Measurements from ENCODE around the gene CD4. TPM values are rescaled to one million over a fixed set of nuclear protein-coding genes. Genes with fewer than 3 reads are reported as not detected.

Gene CD4
- total RNA-seq, 1 experiment from 2014 or later, result 0.42 TPM

DNA sequence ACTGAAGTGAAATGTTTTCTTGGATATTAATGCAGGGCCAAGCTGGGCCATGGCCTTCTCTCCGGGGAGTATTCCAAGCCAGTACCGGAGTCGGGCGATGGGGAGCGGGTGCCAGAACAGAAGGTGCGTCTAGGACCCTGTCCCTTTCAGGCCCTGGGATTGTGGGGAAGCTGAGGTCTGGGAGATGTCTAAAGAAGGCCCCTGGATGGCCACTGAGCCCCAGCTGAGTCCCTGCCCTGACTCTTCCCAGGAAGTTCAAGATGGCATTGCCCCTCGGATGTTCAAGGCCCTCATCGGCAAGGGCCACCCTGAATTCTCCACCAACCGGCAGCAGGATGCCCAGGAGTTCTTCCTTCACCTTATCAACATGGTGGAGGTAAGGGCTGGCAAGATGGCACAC is 70.8 kb downstream of the CD4 start:
- RAD21 ChIA-PET (ENCODE audit: low non-redundant PET in 1 of 2, low total read pairs in 2 of 2, uncharacterized antibody in 2 of 2, unreplicated experiment in 2 of 2), result no interaction called here
- ATAC-seq (no peak), DNase-seq (ENCODE audit: low read depth, low spot score) (no peak)
- Histone ChIP-seq H3K4me3 (replicated peaks in 1 of 2; ENCODE audit: low read depth in 1 of 2, low read length in 2 of 2) (no peak overlapping the region), H3K4me1 (ENCODE audit: control insufficient read depth in 1 of 2, insufficient read depth in 2 of 2, low read length in 2 of 2) (no peaks in the 10 kb centered on the region), H3K9me2 (ENCODE audit: insufficient read depth) (no peaks in the 10 kb centered on the region), H4K20me1 (ENCODE audit: insufficient read depth) (no peaks in the 10 kb centered on the region), H3K9me3 (ENCODE audit: control insufficient read depth in 1 of 2, insufficient read depth in 1 of 2, low read depth in 1 of 2, low read length in 2 of 2) (no peaks in the 10 kb centered on the region), H3K36me3 (ENCODE audit: control insufficient read depth in 1 of 2, insufficient read depth in 2 of 2, low read length in 2 of 2) (peaks cover 63 to 71% of the 10 kb centered on the region in 2 experiments), H3K4me2 (ENCODE audit: low read length) (no peak overlapping the region), H3K9ac (ENCODE audit: low read length) (no peak overlapping the region), H2AFZ (ENCODE audit: low read depth, low read length, poor library complexity, severe bottlenecking) (no peak overlapping the region), H3K27me3 (ENCODE audit: insufficient read depth, low read length) (no peaks in the 10 kb centered on the region), H3K27ac (ENCODE audit: low read depth, low read length) (no peak overlapping the region), H3K79me2 (ENCODE audit: insufficient read depth, low read length) (peaks cover 5% of the 10 kb centered on the region)
- intact Hi-C loops (cut with micrococcal nuclease), result no loop called here
- TF ChIP-seq EZH2phosphoT487 (IDR thresholded peaks at IDR 0.05; ENCODE audit: borderline replicate concordance) (no peak), CBX3 (IDR thresholded peaks at IDR 0.05; ENCODE audit: low read depth) (no peak)
- TF ChIP-seq, protein P1, sequence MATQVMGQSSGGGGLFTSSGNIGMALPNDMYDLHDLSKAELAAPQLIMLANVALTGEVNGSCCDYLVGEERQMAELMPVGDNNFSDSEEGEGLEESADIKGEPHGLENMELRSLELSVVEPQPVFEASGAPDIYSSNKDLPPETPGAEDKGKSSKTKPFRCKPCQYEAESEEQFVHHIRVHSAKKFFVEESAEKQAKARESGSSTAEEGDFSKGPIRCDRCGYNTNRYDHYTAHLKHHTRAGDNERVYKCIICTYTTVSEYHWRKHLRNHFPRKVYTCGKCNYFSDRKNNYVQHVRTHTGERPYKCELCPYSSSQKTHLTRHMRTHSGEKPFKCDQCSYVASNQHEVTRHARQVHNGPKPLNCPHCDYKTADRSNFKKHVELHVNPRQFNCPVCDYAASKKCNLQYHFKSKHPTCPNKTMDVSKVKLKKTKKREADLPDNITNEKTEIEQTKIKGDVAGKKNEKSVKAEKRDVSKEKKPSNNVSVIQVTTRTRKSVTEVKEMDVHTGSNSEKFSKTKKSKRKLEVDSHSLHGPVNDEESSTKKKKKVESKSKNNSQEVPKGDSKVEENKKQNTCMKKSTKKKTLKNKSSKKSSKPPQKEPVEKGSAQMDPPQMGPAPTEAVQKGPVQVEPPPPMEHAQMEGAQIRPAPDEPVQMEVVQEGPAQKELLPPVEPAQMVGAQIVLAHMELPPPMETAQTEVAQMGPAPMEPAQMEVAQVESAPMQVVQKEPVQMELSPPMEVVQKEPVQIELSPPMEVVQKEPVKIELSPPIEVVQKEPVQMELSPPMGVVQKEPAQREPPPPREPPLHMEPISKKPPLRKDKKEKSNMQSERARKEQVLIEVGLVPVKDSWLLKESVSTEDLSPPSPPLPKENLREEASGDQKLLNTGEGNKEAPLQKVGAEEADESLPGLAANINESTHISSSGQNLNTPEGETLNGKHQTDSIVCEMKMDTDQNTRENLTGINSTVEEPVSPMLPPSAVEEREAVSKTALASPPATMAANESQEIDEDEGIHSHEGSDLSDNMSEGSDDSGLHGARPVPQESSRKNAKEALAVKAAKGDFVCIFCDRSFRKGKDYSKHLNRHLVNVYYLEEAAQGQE (IDR thresholded peaks at IDR 0.05; ENCODE audit: low read depth), result no peak
- POLR2A ChIA-PET, result interaction anchor here (0.5 kb wide), 1 partner anchor 326 kb away, joined by 3 read pairs; the partner anchor contains the start of gene GAPDH
- BruUV-seq (replicated peaks), result no TSS peak
- CTCF ChIA-PET, result no interaction called here

DNA sequence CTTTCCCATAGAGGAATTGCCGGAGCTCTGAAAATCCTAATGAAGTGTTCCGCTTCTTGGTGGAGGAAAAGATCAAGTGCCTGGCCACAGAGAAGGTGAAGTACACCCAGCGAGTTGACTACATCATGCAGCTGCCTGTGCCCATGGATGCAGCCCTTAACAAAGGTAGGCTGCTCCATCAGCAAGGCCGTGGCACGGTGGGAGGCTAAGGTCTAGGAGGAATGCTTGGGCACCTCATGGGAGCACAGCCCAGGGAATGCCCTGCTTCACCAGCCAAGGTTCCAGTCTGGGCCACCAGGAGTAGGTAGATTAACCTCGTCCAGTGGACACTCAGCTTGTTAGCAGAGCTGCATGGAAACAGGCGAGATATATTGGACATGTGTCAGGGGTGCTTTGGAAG is 71.6 kb downstream of the CD4 start:
- BruUV-seq (replicated peaks), result no TSS peak
- no peak overlapping the region for H3K27ac ChIP-seq (ENCODE audit: low read depth, low read length)
- H3K4me2 ChIP-seq (ENCODE audit: low read length), result no peak overlapping the region
- H3K36me3 ChIP-seq (ENCODE audit: control insufficient read depth in 1 of 2, insufficient read depth in 2 of 2, low read length in 2 of 2), result peaks cover 60 to 68% of the 10 kb centered on the region in 2 experiments
- POLR2A ChIA-PET, result interaction anchor here (0.9 kb wide), 1 partner anchor 9 kb away, joined by 4 read pairs; the partner anchor contains the start of gene USP5
- TF ChIP-seq, protein P2, sequence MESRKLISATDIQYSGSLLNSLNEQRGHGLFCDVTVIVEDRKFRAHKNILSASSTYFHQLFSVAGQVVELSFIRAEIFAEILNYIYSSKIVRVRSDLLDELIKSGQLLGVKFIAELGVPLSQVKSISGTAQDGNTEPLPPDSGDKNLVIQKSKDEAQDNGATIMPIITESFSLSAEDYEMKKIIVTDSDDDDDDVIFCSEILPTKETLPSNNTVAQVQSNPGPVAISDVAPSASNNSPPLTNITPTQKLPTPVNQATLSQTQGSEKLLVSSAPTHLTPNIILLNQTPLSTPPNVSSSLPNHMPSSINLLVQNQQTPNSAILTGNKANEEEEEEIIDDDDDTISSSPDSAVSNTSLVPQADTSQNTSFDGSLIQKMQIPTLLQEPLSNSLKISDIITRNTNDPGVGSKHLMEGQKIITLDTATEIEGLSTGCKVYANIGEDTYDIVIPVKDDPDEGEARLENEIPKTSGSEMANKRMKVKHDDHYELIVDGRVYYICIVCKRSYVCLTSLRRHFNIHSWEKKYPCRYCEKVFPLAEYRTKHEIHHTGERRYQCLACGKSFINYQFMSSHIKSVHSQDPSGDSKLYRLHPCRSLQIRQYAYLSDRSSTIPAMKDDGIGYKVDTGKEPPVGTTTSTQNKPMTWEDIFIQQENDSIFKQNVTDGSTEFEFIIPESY (IDR thresholded peaks at IDR 0.05; ENCODE audit: extremely low read depth, insufficient replicate concordance, low read length), result no peak
- TF ChIP-seq POLR2A (IDR thresholded peaks at IDR 0.05; ENCODE audit: borderline replicate concordance, extremely low read depth, insufficient read depth, insufficient read length), result no peak
- TF ChIP-seq CBX3 (IDR thresholded peaks at IDR 0.05; ENCODE audit: low read depth), result no peak
- no peak for TF ChIP-seq YY1 (IDR thresholded peaks at IDR 0.05; ENCODE audit: extremely low read depth, insufficient replicate concordance, low read depth, low read length)
- TF ChIP-seq, protein P3, sequence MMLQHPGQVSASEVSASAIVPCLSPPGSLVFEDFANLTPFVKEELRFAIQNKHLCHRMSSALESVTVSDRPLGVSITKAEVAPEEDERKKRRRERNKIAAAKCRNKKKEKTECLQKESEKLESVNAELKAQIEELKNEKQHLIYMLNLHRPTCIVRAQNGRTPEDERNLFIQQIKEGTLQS (IDR thresholded peaks at IDR 0.05), result no peak
- TF ChIP-seq, protein P4, sequence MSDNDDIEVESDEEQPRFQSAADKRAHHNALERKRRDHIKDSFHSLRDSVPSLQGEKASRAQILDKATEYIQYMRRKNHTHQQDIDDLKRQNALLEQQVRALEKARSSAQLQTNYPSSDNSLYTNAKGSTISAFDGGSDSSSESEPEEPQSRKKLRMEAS (IDR thresholded peaks at IDR 0.05), result no peak
- TF ChIP-seq SRF (IDR thresholded peaks at IDR 0.05; ENCODE audit: low read depth), result no peak
- no peak for TF ChIP-seq SIN3A (IDR thresholded peaks at IDR 0.05; ENCODE audit: low read depth)
- no peak for TF ChIP-seq CEBPB (IDR thresholded peaks at IDR 0.05; ENCODE audit: low read depth)
- no peak for TF ChIP-seq ELF1 (IDR thresholded peaks at IDR 0.05; ENCODE audit: borderline replicate concordance, low read depth)
- no peak for TF ChIP-seq RAD21 (IDR thresholded peaks at IDR 0.05; ENCODE audit: low read depth)
- CTCF ChIA-PET, result interaction anchor here (0.7 to 1.0 kb wide), 2 partner anchors 9 to 11 kb away, joined by 3 read pairs; no protein-coding TSS in a partner anchor
- no peaks in the 10 kb centered on the region for H3K27me3 ChIP-seq (ENCODE audit: insufficient read depth, low read length)
- H4K20me1 ChIP-seq (ENCODE audit: insufficient read depth), result no peaks in the 10 kb centered on the region
- DNase-seq (ENCODE audit: low read depth, low spot score) (no peak), ATAC-seq (no peak)
- H3K9ac ChIP-seq (ENCODE audit: low read length), result no peak overlapping the region
- H3K4me1 ChIP-seq (ENCODE audit: control insufficient read depth in 1 of 2, insufficient read depth in 2 of 2, low read length in 2 of 2), result peaks cover 3 to 5% of the 10 kb centered on the region in 2 experiments; a peak in 3 of 4 replicates
- H3K4me3 ChIP-seq (replicated peaks in 1 of 2; ENCODE audit: low read depth in 1 of 2, low read length in 2 of 2), result no peak overlapping the region
- RAD21 ChIA-PET (ENCODE audit: low non-redundant PET in 1 of 2, low total read pairs in 2 of 2, uncharacterized antibody in 2 of 2, unreplicated experiment in 2 of 2), result no interaction called here
- no peak overlapping the region for H2AFZ ChIP-seq (ENCODE audit: low read depth, low read length, poor library complexity, severe bottlenecking)
- H3K9me3 ChIP-seq (ENCODE audit: control insufficient read depth in 1 of 2, insufficient read depth in 1 of 2, low read depth in 1 of 2, low read length in 2 of 2), result no peaks in the 10 kb centered on the region
- H3K79me2 ChIP-seq (ENCODE audit: insufficient read depth, low read length), result no peaks in the 10 kb centered on the region; the same call in 1 of the 2 replicates
- H3K9me2 ChIP-seq (ENCODE audit: insufficient read depth), result no peaks in the 10 kb centered on the region
- intact Hi-C loops (cut with micrococcal nuclease), result no loop called here
